GM06990 (cell line): ENCODE data around the gene SCIMP.
"Not testable (repeated sequence)": the region's sequence is repeated elsewhere in the genome, so short reads cannot be mapped to it uniquely, and the experiment has no call there.

Experiments used
- DNase-seq: peaks from one replicate; pipeline ENCODE4 v3.0.0-alpha.2; 2011; ENCODE audit not compliant: insufficient read length; ENCODE audit errors: extremely low read depth
- H3K27me3 ChIP-seq: replicated peaks from 2 replicates; pipeline ENCODE4 v1.6.0; 2011; ENCODE audit warnings: low read length; ENCODE audit not compliant: control insufficient read depth, insufficient read depth
- H3K36me3 ChIP-seq: 2 replicates; pipeline ENCODE4 v1.5.1; 2011; ENCODE audit warnings: low read length; ENCODE audit not compliant: control insufficient read depth, insufficient read depth
- H3K4me3 ChIP-seq: replicated peaks from 2 replicates; pipeline ENCODE4 v1.5.1; 2011; ENCODE audit warnings: low read depth, mild to moderate bottlenecking, control low read depth, low read length
- TF ChIP-seq, protein P1 (sequence below): IDR thresholded peaks from 2 replicates; pipeline ENCODE4 v1.5.1; 2011; ENCODE audit warnings: low read length, control low read depth, mild to moderate bottlenecking, inconsistent platforms; ENCODE audit not compliant: insufficient read depth, poor library complexity, severe bottlenecking

The SCIMP gene

GRCh38 chr17:5226940-5227878, 7.5 kb downstream of the SCIMP start:
- DNase-seq, result peak; percentile 83
- no peaks in the 10 kb centered on the region for H3K27me3 ChIP-seq
- H3K4me3 ChIP-seq, result peak overlapping the region; percentile 56
- TF ChIP-seq, protein P1, sequence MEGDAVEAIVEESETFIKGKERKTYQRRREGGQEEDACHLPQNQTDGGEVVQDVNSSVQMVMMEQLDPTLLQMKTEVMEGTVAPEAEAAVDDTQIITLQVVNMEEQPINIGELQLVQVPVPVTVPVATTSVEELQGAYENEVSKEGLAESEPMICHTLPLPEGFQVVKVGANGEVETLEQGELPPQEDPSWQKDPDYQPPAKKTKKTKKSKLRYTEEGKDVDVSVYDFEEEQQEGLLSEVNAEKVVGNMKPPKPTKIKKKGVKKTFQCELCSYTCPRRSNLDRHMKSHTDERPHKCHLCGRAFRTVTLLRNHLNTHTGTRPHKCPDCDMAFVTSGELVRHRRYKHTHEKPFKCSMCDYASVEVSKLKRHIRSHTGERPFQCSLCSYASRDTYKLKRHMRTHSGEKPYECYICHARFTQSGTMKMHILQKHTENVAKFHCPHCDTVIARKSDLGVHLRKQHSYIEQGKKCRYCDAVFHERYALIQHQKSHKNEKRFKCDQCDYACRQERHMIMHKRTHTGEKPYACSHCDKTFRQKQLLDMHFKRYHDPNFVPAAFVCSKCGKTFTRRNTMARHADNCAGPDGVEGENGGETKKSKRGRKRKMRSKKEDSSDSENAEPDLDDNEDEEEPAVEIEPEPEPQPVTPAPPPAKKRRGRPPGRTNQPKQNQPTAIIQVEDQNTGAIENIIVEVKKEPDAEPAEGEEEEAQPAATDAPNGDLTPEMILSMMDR, result no peak
- H3K36me3 ChIP-seq, result peaks cover 21% of the 10 kb centered on the region

- no peaks in the 10 kb centered on the region for H3K27me3 ChIP-seq
- peaks cover 18% of the 10 kb centered on the region for H3K36me3 ChIP-seq
- DNase-seq, result peak; percentile 76
- TF ChIP-seq, protein P1, result no peak
- no peak overlapping the region for H3K4me3 ChIP-seq
Measured at GRCh38 chr17:5225668-5226457, 8.8 kb downstream of the SCIMP start.

- not testable (repeated sequence) for H3K27me3 ChIP-seq, H3K4me3 ChIP-seq, DNase-seq
- peaks cover 14% of the 10 kb centered on the region for H3K36me3 ChIP-seq
Measured at GRCh38 chr17:5221912-5222311, 12.7 kb downstream of the SCIMP start.

GRCh38 chr17:5220074-5220473, 14.6 kb downstream of the SCIMP start:
- H3K27me3 ChIP-seq, result no peaks in the 10 kb centered on the region
- no peak for DNase-seq
- peaks cover 17% of the 10 kb centered on the region for H3K36me3 ChIP-seq
- H3K4me3 ChIP-seq, result no peak overlapping the region
- TF ChIP-seq, protein P1, result no peak

DNA sequence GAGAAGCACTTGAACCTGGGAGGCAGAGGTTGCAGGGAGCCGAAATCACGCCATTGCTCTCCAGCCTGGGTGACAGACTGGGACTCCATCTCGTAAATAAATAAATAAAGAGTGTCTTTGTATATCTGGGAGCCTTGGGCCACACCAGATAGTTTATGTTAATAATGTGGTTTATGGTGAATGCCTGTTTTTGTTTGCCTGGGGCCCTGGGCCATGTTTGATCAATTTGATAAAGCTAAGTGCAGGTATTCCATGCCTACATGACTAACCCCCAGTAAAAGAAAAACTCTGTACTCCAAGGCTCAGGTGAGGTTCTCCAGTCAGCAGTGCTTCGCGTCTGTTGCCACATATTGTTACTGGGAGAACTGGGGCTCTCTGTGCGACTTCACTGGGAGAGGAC, 15.1 kb downstream of the SCIMP start:
- TF ChIP-seq, protein P1, result no peak
- DNase-seq, result no peak
- Histone ChIP-seq H3K4me3 (no peak overlapping the region), H3K36me3 (peaks cover 15% of the 10 kb centered on the region), H3K27me3 (no peaks in the 10 kb centered on the region)

DNA sequence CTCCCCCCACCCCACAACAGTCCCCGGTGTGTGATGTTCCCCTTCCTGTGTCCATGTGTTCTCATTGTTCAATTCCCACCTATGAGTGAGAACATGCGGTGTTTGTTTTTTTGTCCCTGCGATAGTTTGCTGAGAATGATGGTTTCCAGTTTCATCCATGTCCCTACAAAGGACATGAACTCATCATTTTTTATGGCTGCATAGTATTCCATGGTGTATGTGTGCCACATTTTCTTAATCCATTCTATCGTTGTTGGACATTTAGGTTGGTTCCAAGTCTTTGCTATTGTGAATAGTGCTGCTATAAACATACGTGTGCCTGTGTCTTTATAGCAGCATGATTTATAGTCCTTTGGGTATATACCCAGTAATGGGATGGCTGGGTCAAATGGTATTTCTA, 17.1 kb downstream of the SCIMP start:
- peaks cover 21% of the 10 kb centered on the region for H3K36me3 ChIP-seq
- not testable (repeated sequence) for H3K27me3 ChIP-seq, H3K4me3 ChIP-seq, DNase-seq
